ENCODE data around the gene KRTAP13-3.

KRTAP13-3 gene, protein sequence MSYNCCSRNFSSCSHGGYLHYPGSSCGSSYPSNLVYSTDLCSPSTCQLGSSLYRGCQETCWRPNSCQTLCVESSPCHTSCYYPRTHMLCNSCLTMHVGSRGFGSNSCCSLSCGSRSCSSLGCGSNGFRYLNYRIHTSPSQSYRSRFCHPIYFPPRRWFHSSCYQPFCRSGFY

DNA sequence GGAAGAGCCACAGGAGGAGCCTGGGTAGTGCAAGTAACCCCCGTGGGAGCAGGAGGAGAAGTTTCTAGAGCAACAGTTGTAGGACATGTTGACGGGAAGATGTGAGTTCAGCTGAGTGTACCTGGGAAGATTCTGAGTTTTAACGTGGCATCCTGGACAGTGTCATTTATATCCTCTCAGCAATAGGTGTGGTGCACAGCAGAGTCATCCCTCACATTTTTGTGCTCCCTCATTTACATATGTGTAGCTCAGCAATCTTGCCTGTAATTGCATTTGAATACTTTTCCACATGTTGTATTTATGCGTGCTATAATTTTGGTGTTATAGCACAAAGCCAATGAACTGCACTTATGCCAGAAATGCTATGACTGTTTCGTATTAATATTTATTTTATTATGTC lies at the start of gene KRTAP13-3:
TSS of gene KRTAP13-3 (minus strand) at position 101 of the 400 bp plus-strand sequence. CDS start at position 87, 14 bp downstream.
- no peak for DNase-seq (ENCODE audit: low read depth in 1 of 2, low spot score in 1 of 2)

DNA sequence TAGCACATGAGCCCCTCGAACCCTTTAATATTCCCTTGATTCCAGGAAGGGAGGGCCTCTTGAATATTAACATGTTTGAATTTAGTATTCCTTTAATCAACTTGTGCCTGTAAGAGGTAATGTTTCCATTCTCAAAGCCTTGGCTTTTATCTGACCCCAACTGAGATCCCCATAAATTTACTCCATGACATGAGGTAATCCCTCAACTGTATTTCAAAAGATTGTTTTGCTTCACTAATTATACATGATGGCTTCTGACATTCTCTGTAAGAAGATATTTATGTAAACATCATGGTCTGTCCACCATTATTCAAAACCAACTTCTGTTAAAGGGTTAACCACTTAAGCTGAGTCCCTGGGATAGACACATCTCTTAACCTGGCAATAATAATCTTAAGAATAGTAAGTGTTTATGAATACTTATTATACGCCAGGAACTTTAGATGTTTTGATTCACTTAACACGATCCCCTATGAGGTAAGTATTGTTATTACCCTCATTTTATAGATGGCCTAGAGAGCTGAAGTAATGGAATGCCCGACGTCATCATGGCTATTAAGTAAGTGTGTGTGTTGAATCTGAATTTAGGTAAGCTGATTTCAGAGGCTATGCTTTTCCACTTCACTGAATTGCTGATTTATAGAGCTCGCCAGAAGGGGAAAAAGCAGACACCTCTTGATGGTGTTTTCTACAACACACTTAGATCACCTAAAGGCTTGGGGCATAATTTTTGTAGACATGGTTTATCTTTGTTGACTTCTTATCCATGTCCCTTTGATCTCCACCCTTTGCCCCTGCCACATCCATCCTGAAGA lies 43.4 kb upstream of the KRTAP13-3 start:
- no peak for DNase-seq (ENCODE audit: low read depth in 1 of 2, low spot score in 1 of 2)

GRCh38 chr21:30463713-30464112 lies 38.0 kb upstream of the KRTAP13-3 start:
- no peak for DNase-seq (ENCODE audit: low read depth in 1 of 2, low spot score in 1 of 2)

GRCh38 chr21:30448514-30448913 lies 22.8 kb upstream of the KRTAP13-3 start:
- no peak for DNase-seq (ENCODE audit: low read depth in 1 of 2, low spot score in 1 of 2)

DNA sequence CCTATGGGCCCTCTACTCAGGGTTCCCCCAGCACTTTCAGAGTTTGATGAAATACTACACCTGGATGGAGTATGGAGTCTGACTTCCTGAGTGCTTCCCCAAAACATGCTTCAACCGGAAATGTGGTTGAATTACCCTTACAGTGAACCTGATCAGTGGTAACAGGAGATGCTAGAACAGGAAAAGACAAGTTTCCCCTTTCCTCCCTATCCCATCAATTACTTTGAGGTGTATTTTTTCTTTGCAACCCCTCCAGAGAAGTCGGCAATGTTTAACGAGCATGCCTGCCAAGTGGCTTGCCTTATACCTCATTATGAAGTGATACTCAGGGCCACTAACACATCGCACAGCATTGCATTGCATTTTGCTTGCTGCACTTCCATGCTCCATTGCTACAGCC lies 21.3 kb upstream of the KRTAP13-3 start:
- DNase-seq (ENCODE audit: low read depth in 1 of 2, low spot score in 1 of 2): no peak

GRCh38 chr21:30444204-30444603 lies 18.5 kb upstream of the KRTAP13-3 start:
- DNase-seq (ENCODE audit: low read depth in 1 of 2, low spot score in 1 of 2): no peak

DNA sequence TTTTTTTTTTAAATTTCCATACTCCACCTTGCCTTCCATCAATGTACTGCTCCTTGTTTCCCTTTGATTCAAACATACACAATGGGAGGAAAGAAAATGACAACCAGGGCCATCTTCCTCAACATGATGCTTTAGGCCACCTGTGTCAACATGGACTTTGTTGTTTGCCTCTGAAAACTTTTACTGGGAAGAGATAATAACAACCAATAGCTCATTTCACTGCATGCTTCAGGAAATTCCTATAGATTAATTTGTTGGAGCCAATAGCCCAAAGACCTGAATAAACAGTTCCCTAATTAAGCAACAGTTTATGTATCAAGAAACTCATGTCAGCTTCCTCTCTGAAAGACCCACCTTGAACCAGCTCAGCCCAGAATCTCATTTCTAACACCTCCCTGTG lies 17.5 kb upstream of the KRTAP13-3 start:
- DNase-seq (ENCODE audit: low read depth in 1 of 2, low spot score in 1 of 2): no peak

DNA sequence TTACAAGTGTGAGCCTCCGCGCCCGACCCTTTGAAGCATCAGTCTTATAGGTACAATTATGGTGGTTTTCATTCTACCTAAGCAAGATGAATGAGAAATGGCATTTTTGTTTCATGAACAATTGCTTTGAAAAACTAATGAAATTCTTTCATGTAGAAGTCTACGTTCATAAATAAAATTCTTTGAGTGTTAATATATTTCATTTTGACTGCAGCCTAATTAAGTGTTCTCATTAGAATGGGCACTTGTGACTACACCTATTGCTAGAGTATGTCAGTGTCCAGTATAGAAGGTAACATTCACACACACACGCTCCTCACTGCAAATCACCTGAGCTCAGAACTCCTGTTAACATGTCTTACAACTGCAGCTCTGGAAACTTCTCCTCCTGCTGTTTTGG lies 14.2 kb upstream of the KRTAP13-3 start, which contains the start of gene KRTAP15-1:
TSS of gene KRTAP15-1 (plus strand) at position 301 of the 400 bp plus-strand sequence. CDS start at position 354, 53 bp downstream.
- no peak for DNase-seq (ENCODE audit: low read depth in 1 of 2, low spot score in 1 of 2)

GRCh38 chr21:30437010-30437565 lies 11.4 kb upstream of the KRTAP13-3 start:
- DNase-seq (ENCODE audit: low read depth in 1 of 2, low spot score in 1 of 2): no peak

GRCh38 chr21:30434033-30434631 lies 8.4 kb upstream of the KRTAP13-3 start:
- DNase-seq (ENCODE audit: low read depth in 1 of 2, low spot score in 1 of 2): no peak

DNA sequence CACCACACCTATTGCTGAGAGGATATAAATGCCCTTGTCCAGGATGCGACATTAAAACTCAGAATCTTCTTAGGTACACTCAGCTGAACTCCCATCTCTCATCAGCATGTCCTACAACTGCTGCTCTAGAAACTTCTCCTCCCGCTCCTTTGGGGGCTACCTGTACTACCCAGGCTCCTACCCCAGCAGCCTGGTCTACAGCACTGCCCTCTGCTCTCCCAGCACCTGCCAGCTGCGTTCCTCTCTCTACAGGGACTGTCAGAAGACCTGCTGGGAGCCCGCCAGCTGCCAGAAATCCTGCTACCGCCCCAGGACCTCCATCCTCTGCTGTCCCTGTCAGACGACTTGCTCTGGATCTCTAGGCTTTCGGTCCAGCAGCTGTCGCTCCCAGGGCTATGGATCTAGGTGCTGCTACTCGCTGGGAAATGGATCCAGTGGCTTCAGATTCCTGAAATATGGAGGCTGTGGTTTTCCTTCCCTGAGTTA lies 4.5 kb upstream of the KRTAP13-3 start, which contains the start of gene KRTAP13-4:
TSS of gene KRTAP13-4 (plus strand) at position 51 of the 486 bp plus-strand sequence. CDS start at position 107, 56 bp downstream.
- DNase-seq (ENCODE audit: low read depth in 1 of 2, low spot score in 1 of 2): no peak

- DNase-seq (ENCODE audit: low read depth in 1 of 2, low spot score in 1 of 2): no peak
Measured at GRCh38 chr21:30426731-30427130, 1.0 kb upstream of the KRTAP13-3 start.

GRCh38 chr21:30415993-30416392 lies 9.7 kb downstream of the KRTAP13-3 start:
- no peak for DNase-seq (ENCODE audit: low read depth in 1 of 2, low spot score in 1 of 2)

- DNase-seq (ENCODE audit: low read depth in 1 of 2, low spot score in 1 of 2): no peak
Measured at GRCh38 chr21:30408782-30409494, 16.8 kb downstream of the KRTAP13-3 start.

GRCh38 chr21:30395731-30396130 lies 30.0 kb downstream of the KRTAP13-3 start, which contains the start of gene KRTAP13-1:
TSS of gene KRTAP13-1 (plus strand) at chr21:30396031. CDS start at chr21:30396087, 56 bp downstream.
- DNase-seq (ENCODE audit: low read depth in 1 of 2, low spot score in 1 of 2): no peak

GRCh38 chr21:30391492-30392025 lies 34.2 kb downstream of the KRTAP13-3 start:
- DNase-seq (ENCODE audit: low read depth in 1 of 2, low spot score in 1 of 2): no peak

GRCh38 chr21:30382201-30382600 lies 43.5 kb downstream of the KRTAP13-3 start:
- DNase-seq (ENCODE audit: low read depth in 1 of 2, low spot score in 1 of 2): no peak

All from activated T-helper 1 cell treated with anti-CD3 and anti-CD28 coated beads, Interleukin-2, amount 50 U/mL, for 16 hours (primary cell).